Measurements from ENCODE around the gene RIBC2. TPM values are rescaled to one million over a fixed set of nuclear protein-coding genes. Genes with fewer than 3 reads are reported as not detected.

Gene RIBC2
- polyA plus RNA-seq, 2 of the 4 experiments (the other 2 are of a cell fraction), result 3.0 to 3.8 TPM

- FAIRE-seq (no peak), DNase-seq (ENCODE audit: low read depth in 1 of 2, low spot score in 1 of 2) (no peak), ATAC-seq (no peak)
- no peak for TF ChIP-seq KDM5A (IDR thresholded peaks at IDR 0.05)
- TF ChIP-seq HEYL (CRISPR knock-in tag; IDR thresholded peaks at IDR 0.05), result no peak
- TF ChIP-seq NFE2L2 (conservative IDR thresholded peaks at IDR 0.05; ENCODE audit: low read length), result no peak
- no peak for TF ChIP-seq MAZ (IDR thresholded peaks at IDR 0.05; ENCODE audit: borderline replicate concordance, low read depth, low read length)
- TF ChIP-seq EHMT2 (IDR thresholded peaks at IDR 0.05; ENCODE audit: low read depth), result no peak
- no peak for TF ChIP-seq FOXS1 (CRISPR knock-in tag; IDR thresholded peaks at IDR 0.05)
- TF ChIP-seq, protein P1, sequence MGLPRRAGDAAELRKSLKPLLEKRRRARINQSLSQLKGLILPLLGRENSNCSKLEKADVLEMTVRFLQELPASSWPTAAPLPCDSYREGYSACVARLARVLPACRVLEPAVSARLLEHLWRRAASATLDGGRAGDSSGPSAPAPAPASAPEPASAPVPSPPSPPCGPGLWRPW (IDR thresholded peaks at IDR 0.05), result no peak
- no peak for TF ChIP-seq ZSCAN20 (CRISPR knock-in tag; IDR thresholded peaks at IDR 0.05)
- no peak for TF ChIP-seq REST (IDR thresholded peaks at IDR 0.05)
- no peak for TF ChIP-seq TP53 (CRISPR knock-in tag; IDR thresholded peaks at IDR 0.05)
- no peak for TF ChIP-seq HDAC2 (IDR thresholded peaks at IDR 0.05)
- TF ChIP-seq RARB (CRISPR knock-in tag; IDR thresholded peaks at IDR 0.05), result no peak
- TF ChIP-seq, protein P2, sequence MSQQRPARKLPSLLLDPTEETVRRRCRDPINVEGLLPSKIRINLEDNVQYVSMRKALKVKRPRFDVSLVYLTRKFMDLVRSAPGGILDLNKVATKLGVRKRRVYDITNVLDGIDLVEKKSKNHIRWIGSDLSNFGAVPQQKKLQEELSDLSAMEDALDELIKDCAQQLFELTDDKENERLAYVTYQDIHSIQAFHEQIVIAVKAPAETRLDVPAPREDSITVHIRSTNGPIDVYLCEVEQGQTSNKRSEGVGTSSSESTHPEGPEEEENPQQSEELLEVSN (IDR thresholded peaks at IDR 0.05; ENCODE audit: borderline replicate concordance, low read depth), result no peak
- ChIA-PET CTCF (no interaction called here), POLR2A (no interaction called here)
- 63% methylated on average over 5 of the region's 5 CpGs for WGBS (ENCODE audit: missing lambda C conversion rate)
- Histone ChIP-seq H3K27ac (no peak overlapping the region), H3K4me3 (no peak overlapping the region), H3K9me3 (no peaks in the 10 kb centered on the region), H3K4me1 (peaks cover 19% of the 10 kb centered on the region), H3K4me2 (no peak overlapping the region)
These were observed 68.2 kb downstream of the RIBC2 start for GRCh38 chr22:45481661-45482060.

Other genes with a start within 250 kb of the RIBC2 start
- gene NUP50, start 249.8 kb upstream of the RIBC2 start, polyA plus RNA-seq (2011; rRNA removed), result 16.7 and 21.1 TPM in 2 replicates
- 24.4 to 25.3 TPM (median 25.0 TPM) in 3 replicates for gene NUP50, start 249.8 kb upstream of the RIBC2 start, polyA plus RNA-seq (2017; fragmentation: RNase III; extraction: RNeasy Plus Mini Kit Qiagen cat#74134 plus additional on column Dnase treatment)
- 47.7 and 56.0 TPM in 2 replicates for gene KIAA0930, start 172.8 kb upstream of the RIBC2 start, polyA plus RNA-seq (2011; rRNA removed)
- gene KIAA0930, start 172.8 kb upstream of the RIBC2 start, polyA plus RNA-seq (2017; fragmentation: RNase III; extraction: RNeasy Plus Mini Kit Qiagen cat#74134 plus additional on column Dnase treatment), result 51.7 to 60.0 TPM (median 58.1 TPM) in 3 replicates
- not detected in 2 replicates for gene UPK3A, start 128.7 kb upstream of the RIBC2 start, polyA plus RNA-seq (2011; rRNA removed)
- not detected in 3 replicates for gene UPK3A, start 128.7 kb upstream of the RIBC2 start, polyA plus RNA-seq (2017; fragmentation: RNase III; extraction: RNeasy Plus Mini Kit Qiagen cat#74134 plus additional on column Dnase treatment)
- 15.8 and 16.8 TPM in 2 replicates for gene FAM118A, start 103.8 kb upstream of the RIBC2 start, polyA plus RNA-seq (2011; rRNA removed)
- 16.4 to 18.1 TPM (median 16.6 TPM) in 3 replicates for gene FAM118A, start 103.8 kb upstream of the RIBC2 start, polyA plus RNA-seq (2017; fragmentation: RNase III; extraction: RNeasy Plus Mini Kit Qiagen cat#74134 plus additional on column Dnase treatment)
- gene SMC1B, start 94 bp upstream of the RIBC2 start, polyA plus RNA-seq (2011; rRNA removed), result not detected in 2 replicates
- gene SMC1B, start 94 bp upstream of the RIBC2 start, polyA plus RNA-seq (2017; fragmentation: RNase III; extraction: RNeasy Plus Mini Kit Qiagen cat#74134 plus additional on column Dnase treatment), result 0.03 TPM in 1 of 3 replicates, not detected in the others
- 18.2 and 20.0 TPM in 2 replicates for gene FBLN1, start 89.2 kb downstream of the RIBC2 start, polyA plus RNA-seq (2011; rRNA removed)
- gene FBLN1, start 89.2 kb downstream of the RIBC2 start, polyA plus RNA-seq (2017; fragmentation: RNase III; extraction: RNeasy Plus Mini Kit Qiagen cat#74134 plus additional on column Dnase treatment), result 31.0 to 34.4 TPM (median 32.7 TPM) in 3 replicates